ENCODE data around the gene GJC1.

DNA sequence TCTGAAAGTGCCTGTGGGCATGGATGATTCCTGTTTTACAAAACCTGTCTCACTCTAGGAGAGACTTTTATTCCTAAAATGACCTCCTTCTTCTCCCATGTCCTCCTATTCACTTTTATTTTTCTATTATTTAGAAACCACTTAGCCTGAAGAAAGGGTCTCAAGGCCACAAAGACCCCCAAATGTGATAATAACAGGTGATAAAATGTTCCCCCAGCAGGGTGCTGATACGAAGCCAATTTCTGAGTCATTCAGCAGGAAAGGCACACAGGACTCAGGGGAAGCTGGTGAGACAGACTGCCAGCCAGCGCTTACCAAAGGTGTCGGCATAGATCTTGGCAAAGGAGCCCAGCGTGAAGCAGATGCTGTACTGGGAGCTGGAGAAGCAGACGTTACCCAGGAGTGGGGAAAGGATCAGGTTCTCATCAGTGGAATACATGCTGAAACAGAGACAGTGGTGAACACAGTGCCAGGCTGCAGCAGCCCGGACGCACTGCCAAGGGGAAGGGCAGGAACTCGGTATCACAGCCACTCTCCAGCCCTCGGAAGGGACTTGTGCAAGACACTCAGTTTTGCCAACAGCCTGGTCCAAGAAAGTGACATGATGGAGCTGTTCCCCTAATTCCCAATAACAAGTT lies 42.2 kb upstream of the GJC1 start:
- TF ChIP-seq TAF1 (IDR thresholded peaks at IDR 0.05; ENCODE audit: borderline replicate concordance, low read depth, low read length) (no peak), POLR2A (IDR thresholded peaks at IDR 0.05; ENCODE audit: low read depth, low read length) (no peak)

All from GM12892 (cell line).